ENCODE data around the gene N4BP2. TPM values are rescaled to one million over a fixed set of nuclear protein-coding genes. Genes with fewer than 3 reads are reported as not detected.
A peak's percentile ranks its signal among the peaks of the same experiment; 100 is the strongest.

N4BP2 gene
- total RNA-seq, 1 experiment from 2014 or later, result 31.7 TPM

GRCh38 chr4:40056716-40057585, at the start of gene N4BP2 (continued):
- peak; percentile 12; the same call in 1 of the 2 replicates for TF ChIP-seq CREM (CRISPR knock-in tag; IDR thresholded peaks at IDR 0.05)
- peak; percentile 88; the same call in 1 of the 2 replicates for TF ChIP-seq ESRRA (CRISPR knock-in tag; IDR thresholded peaks at IDR 0.05; ENCODE audit: borderline replicate concordance)
- peak; percentile 71; the same call in 1 of the 2 replicates for TF ChIP-seq ETV6 (CRISPR knock-in tag; IDR thresholded peaks at IDR 0.05)
- TF ChIP-seq GTF2I (CRISPR knock-in tag; conservative IDR thresholded peaks at IDR 0.05), result no peak
- peak; percentile 91 for TF ChIP-seq FOXP4 (CRISPR knock-in tag; IDR thresholded peaks at IDR 0.05)
- TF ChIP-seq RELA (CRISPR knock-in tag; IDR thresholded peaks at IDR 0.05; ENCODE audit: borderline replicate concordance), result peak; percentile 82
- peak; percentile 71; the same call in 1 of the 2 replicates for TF ChIP-seq MAX (CRISPR knock-in tag; IDR thresholded peaks at IDR 0.05)
- peak; percentile 90 for TF ChIP-seq FOXP1 (CRISPR knock-in tag; IDR thresholded peaks at IDR 0.05; ENCODE audit: borderline replicate concordance)
- peak; percentile 96 for TF ChIP-seq E2F5 (CRISPR knock-in tag; IDR thresholded peaks at IDR 0.05)
- TF ChIP-seq TCF7 (CRISPR knock-in tag; IDR thresholded peaks at IDR 0.05; ENCODE audit: low read depth), result no peak
- 0 out of 2 replicates have a peak, but pooled peaks have one; percentile 11 for TF ChIP-seq USF1 (CRISPR knock-in tag; IDR thresholded peaks at IDR 0.05)
- no peak; the same call in 1 of the 2 replicates for TF ChIP-seq GABPB1 (CRISPR knock-in tag; IDR thresholded peaks at IDR 0.05)
- TF ChIP-seq FOXK1 (CRISPR knock-in tag; IDR thresholded peaks at IDR 0.05), result peak; percentile 68; the same call in 1 of the 2 replicates
- TF ChIP-seq KAT7 (CRISPR knock-in tag; IDR thresholded peaks at IDR 0.05; ENCODE audit: borderline replicate concordance), result no peak
- TF ChIP-seq HMGXB4 (CRISPR knock-in tag; IDR thresholded peaks at IDR 0.05), result peak; percentile 99
- TF ChIP-seq ZNF396 (CRISPR knock-in tag; IDR thresholded peaks at IDR 0.05; ENCODE audit: borderline replicate concordance), result no peak
- TF ChIP-seq ATF2 (CRISPR knock-in tag; IDR thresholded peaks at IDR 0.05; ENCODE audit: borderline replicate concordance, low read depth), result no peak
- peak; percentile 73 for TF ChIP-seq SMAD3 (CRISPR knock-in tag; IDR thresholded peaks at IDR 0.05; ENCODE audit: borderline replicate concordance)
- 0 out of 2 replicates have a peak, but pooled peaks have one; percentile 33 for TF ChIP-seq IRF1 (CRISPR knock-in tag; IDR thresholded peaks at IDR 0.05)
- 0 out of 2 replicates have a peak, but pooled peaks have one; percentile 50 for TF ChIP-seq ZNF317 (CRISPR knock-in tag; IDR thresholded peaks at IDR 0.05; ENCODE audit: borderline replicate concordance, low read depth)
- TF ChIP-seq HMGA2 (CRISPR knock-in tag; IDR thresholded peaks at IDR 0.05), result 0 out of 2 replicates have a peak, but pooled peaks have one; percentile 23
- peak; percentile 50 for TF ChIP-seq ZNF423 (CRISPR knock-in tag; IDR thresholded peaks at IDR 0.05)
- no peak for TF ChIP-seq ERG (CRISPR knock-in tag; IDR thresholded peaks at IDR 0.05)
- 0 out of 2 replicates have a peak, but pooled peaks have one; percentile 84 for TF ChIP-seq CBFB (CRISPR knock-in tag; IDR thresholded peaks at IDR 0.05; ENCODE audit: low read depth)
- TF ChIP-seq ZNF232 (CRISPR knock-in tag; IDR thresholded peaks at IDR 0.05), result peak; percentile 71; the same call in 1 of the 2 replicates
- peak; percentile 79; the same call in 1 of the 2 replicates for TF ChIP-seq MLX (CRISPR knock-in tag; IDR thresholded peaks at IDR 0.05)

Measured in WTC11 (cell line).